ENCODE measurements around the gene SLC10A2.

GRCh38 chr13:103000157-103000556 lies 66.1 kb downstream of the SLC10A2 start:
- TF ChIP-seq POLR2AphosphoS5 (IDR thresholded peaks at IDR 0.05; ENCODE audit: low read depth, low read length) (no peak), TAF1 (IDR thresholded peaks at IDR 0.05; ENCODE audit: borderline replicate concordance, insufficient read depth, low read length) (no peak), FOXP2 (optimal IDR thresholded peaks at IDR 0.05; ENCODE audit: borderline replicate concordance, extremely low read depth, extremely low read length, insufficient read depth) (no peak), SIN3A (IDR thresholded peaks at IDR 0.05; ENCODE audit: borderline replicate concordance, insufficient read depth, low read length) (no peak)
- TF ChIP-seq, protein P1, sequence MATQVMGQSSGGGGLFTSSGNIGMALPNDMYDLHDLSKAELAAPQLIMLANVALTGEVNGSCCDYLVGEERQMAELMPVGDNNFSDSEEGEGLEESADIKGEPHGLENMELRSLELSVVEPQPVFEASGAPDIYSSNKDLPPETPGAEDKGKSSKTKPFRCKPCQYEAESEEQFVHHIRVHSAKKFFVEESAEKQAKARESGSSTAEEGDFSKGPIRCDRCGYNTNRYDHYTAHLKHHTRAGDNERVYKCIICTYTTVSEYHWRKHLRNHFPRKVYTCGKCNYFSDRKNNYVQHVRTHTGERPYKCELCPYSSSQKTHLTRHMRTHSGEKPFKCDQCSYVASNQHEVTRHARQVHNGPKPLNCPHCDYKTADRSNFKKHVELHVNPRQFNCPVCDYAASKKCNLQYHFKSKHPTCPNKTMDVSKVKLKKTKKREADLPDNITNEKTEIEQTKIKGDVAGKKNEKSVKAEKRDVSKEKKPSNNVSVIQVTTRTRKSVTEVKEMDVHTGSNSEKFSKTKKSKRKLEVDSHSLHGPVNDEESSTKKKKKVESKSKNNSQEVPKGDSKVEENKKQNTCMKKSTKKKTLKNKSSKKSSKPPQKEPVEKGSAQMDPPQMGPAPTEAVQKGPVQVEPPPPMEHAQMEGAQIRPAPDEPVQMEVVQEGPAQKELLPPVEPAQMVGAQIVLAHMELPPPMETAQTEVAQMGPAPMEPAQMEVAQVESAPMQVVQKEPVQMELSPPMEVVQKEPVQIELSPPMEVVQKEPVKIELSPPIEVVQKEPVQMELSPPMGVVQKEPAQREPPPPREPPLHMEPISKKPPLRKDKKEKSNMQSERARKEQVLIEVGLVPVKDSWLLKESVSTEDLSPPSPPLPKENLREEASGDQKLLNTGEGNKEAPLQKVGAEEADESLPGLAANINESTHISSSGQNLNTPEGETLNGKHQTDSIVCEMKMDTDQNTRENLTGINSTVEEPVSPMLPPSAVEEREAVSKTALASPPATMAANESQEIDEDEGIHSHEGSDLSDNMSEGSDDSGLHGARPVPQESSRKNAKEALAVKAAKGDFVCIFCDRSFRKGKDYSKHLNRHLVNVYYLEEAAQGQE (IDR thresholded peaks at IDR 0.05; ENCODE audit: insufficient read depth in 1 of 2, low read depth in 2 of 2, low read length in 2 of 2), result no peak

Measured in PFSK-1 (cell line).